Caco-2 (cell line): ENCODE data around the gene COX6A2. TPM values are rescaled to one million over a fixed set of nuclear protein-coding genes. Genes with fewer than 3 reads are reported as not detected.

ENCODE experiments used
- BruUV-seq: library from RNA; stranded (reverse); fragments of 400-500 nt; replicated peaks from 2 replicates; lab custom pipeline; 2021; lab: Mats Ljungman, UMichigan
- CTCF ChIA-PET: fragments of 300-600 bp; sonication (Branson Sonifier 250); formaldehyde crosslinking; loops from one replicate; lab custom pipeline; 2022; ENCODE audit warnings: antibody characterized with exemption; lab: Charles Lee
- POLR2A ChIA-PET: fragments of 300-600 bp; sonication (Branson Sonifier 250); formaldehyde crosslinking; loops from one replicate; lab custom pipeline; 2022; ENCODE audit warnings: antibody characterized with exemption; lab: Charles Lee
- DNase-seq, 2 experiments: peaks; one replicate each; pipeline versions ENCODE4 v3.0.0 to v3.0.0-alpha.2; 2020 to 2022
- H3K27me3 ChIP-seq: replicated peaks from 2 replicates; pipeline ENCODE4 v1.6.0; 2011; ENCODE audit warnings: low read length; ENCODE audit not compliant: control insufficient read depth, insufficient read depth
- H3K36me3 ChIP-seq: 2 replicates; pipeline ENCODE4 v1.5.1; 2011; ENCODE audit warnings: low read length; ENCODE audit not compliant: control insufficient read depth, insufficient read depth
- H3K4me1 ChIP-seq: fragments of 250-450 bp; sonication (Bioruptor Pico); 2 replicates; pipeline ENCODE4 v1.5.1; 2020; ENCODE audit warnings: mild to moderate bottlenecking
- H3K4me3 ChIP-seq: 2 replicates; pipeline ENCODE4 v1.5.1; 2011; ENCODE audit warnings: low read depth, mild to moderate bottlenecking, control low read depth, low read length
- H3K9me3 ChIP-seq: fragments of 250-450 bp; sonication (Bioruptor Pico); 2 replicates; pipeline ENCODE4 v1.5.1; 2020; ENCODE audit warnings: mild to moderate bottlenecking, moderate library complexity
- H3K27ac Mint-ChIP-seq: one replicate; pipeline ENCODE4 v1.8.0; 2022; ENCODE audit warnings: mixed read lengths; ENCODE audit not compliant: unreplicated experiment
- H3K27me3 Mint-ChIP-seq: one replicate; pipeline ENCODE4 v1.8.0; 2022; ENCODE audit warnings: mixed read lengths; ENCODE audit not compliant: insufficient read depth, unreplicated experiment
- H3K36me3 Mint-ChIP-seq: one replicate; pipeline ENCODE4 v1.8.0; 2022; ENCODE audit warnings: mild to moderate bottlenecking, mixed read lengths; ENCODE audit not compliant: insufficient read depth, unreplicated experiment
- H3K4me1 Mint-ChIP-seq: one replicate; pipeline ENCODE4 v1.8.0; 2022; ENCODE audit warnings: low read depth, mixed read lengths; ENCODE audit not compliant: unreplicated experiment
- H3K4me3 Mint-ChIP-seq: one replicate; pipeline ENCODE4 v1.8.0; 2022; ENCODE audit warnings: mild to moderate bottlenecking, moderate library complexity, mixed read lengths; ENCODE audit not compliant: unreplicated experiment
- H3K9me3 Mint-ChIP-seq: one replicate; pipeline ENCODE4 v1.8.0; 2022; ENCODE audit warnings: mixed read lengths; ENCODE audit not compliant: unreplicated experiment
- CTCF ChIP-seq, 2 experiments: fragments of 200-600 bp in 1 of 2; IDR thresholded peaks; 1 replicate in 1 of 2; 2 replicates in 1 of 2; pipeline versions ENCODE4 v1.5.1 to v1.8.0; 2011 to 2022; ENCODE audit warnings: antibody characterized with exemption in 1 of 2, control low read depth in 1 of 2, inconsistent platforms in 1 of 2, low read depth in 1 of 2, low read length in 1 of 2, mild to moderate bottlenecking in 1 of 2, moderate library complexity in 1 of 2; ENCODE audit not compliant: insufficient read depth in 1 of 2, severe bottlenecking in 1 of 2, unreplicated experiment in 1 of 2
- intact Hi-C: fragments of 100-400 bp; cut with micrococcal nuclease; formaldehyde crosslinking; loops from one replicate; pipeline ENCODE4 v1.10.0; 2022; ENCODE audit not compliant: unreplicated experiment
- total RNA-seq: library from RNA; stranded (reverse); gene quantifications from 2 replicates; pipeline ENCODE4 v1.2.3, GENCODE V29; 2022

Gene COX6A2
- total RNA-seq, 1 experiment from 2014 or later = not detected

GRCh38 chr16:31472709-31473203 is 44.6 kb upstream of the COX6A2 start:
- intact Hi-C loops = no loop called here
- POLR2A ChIA-PET = no interaction called here
- Histone ChIP-seq H3K9me3 (no peaks in the 10 kb centered on the region), H3K27me3 (no peaks in the 10 kb centered on the region), H3K36me3 (no peaks in the 10 kb centered on the region), H3K4me3 (peak overlapping the region; percentile 47; the same call in 1 of the 2 replicates), H3K4me1 (no peaks in the 10 kb centered on the region; the same call in 1 of the 2 replicates)
- H3K36me3 Mint-ChIP-seq = peaks cover 14% of the 10 kb centered on the region
- peak overlapping the region; percentile 96 for H3K4me3 Mint-ChIP-seq
- peak; percentile 69 to 75 for DNase-seq
- TF ChIP-seq CTCF (IDR thresholded peaks at IDR 0.05; ENCODE audit: insufficient read depth in 1 of 2, low read depth in 1 of 2, low read length in 1 of 2, severe bottlenecking in 1 of 2, unreplicated experiment in 1 of 2) = peak in 1 of 2 experiments; percentile 16
- H3K9me3 Mint-ChIP-seq = no peaks in the 10 kb centered on the region
- no TSS peak for BruUV-seq
- H3K27me3 Mint-ChIP-seq = no peaks in the 10 kb centered on the region
- H3K4me1 Mint-ChIP-seq = peaks cover 24% of the 10 kb centered on the region
- H3K27ac Mint-ChIP-seq = peak overlapping the region; percentile 57
- CTCF ChIA-PET = interaction anchor here (1.0 kb wide), 1 partner anchor 21 kb away, joined by 3 read pairs; no protein-coding TSS in a partner anchor

- Histone ChIP-seq H3K36me3 (no peaks in the 10 kb centered on the region), H3K4me3 (peak within 1 kb of the TSS; percentile 47), H3K9me3 (no peaks in the 10 kb centered on the region), H3K27me3 (no peaks in the 10 kb centered on the region), H3K4me1 (no peaks in the 10 kb centered on the region; the same call in 1 of the 2 replicates)
- Mint-ChIP-seq H3K4me1 (peaks cover 24% of the 10 kb centered on the region), H3K36me3 (peaks cover 8% of the 10 kb centered on the region), H3K4me3 (peak within 1 kb of the TSS; percentile 96), H3K27ac (peak within 1 kb of the TSS; percentile 57), H3K9me3 (no peaks in the 10 kb centered on the region), H3K27me3 (no peaks in the 10 kb centered on the region)
- no peak for TF ChIP-seq CTCF (IDR thresholded peaks at IDR 0.05; ENCODE audit: insufficient read depth in 1 of 2, low read depth in 1 of 2, low read length in 1 of 2, severe bottlenecking in 1 of 2, unreplicated experiment in 1 of 2)
- ChIA-PET POLR2A (interaction anchor here (1.3 kb wide), 1 partner anchor 12 kb away, joined by 17 read pairs; no protein-coding TSS in a partner anchor), CTCF (interaction anchor here (0.6 to 1.0 kb wide), 2 partner anchors 21 to 29 kb away, joined by 3 read pairs; no protein-coding TSS in a partner anchor)
- DNase-seq = peak in 1 of 2 experiments; percentile 21
- intact Hi-C loops = no loop called here
- BruUV-seq = no TSS peak
Measured at GRCh38 chr16:31471875-31472708, 43.9 kb upstream of the COX6A2 start, which contains the start of gene TGFB1I1. Gene TGFB1I1 (plus strand): TSS chr16:31472152. CDS start chr16:31472189, 37 bp downstream.

GRCh38 chr16:31471241-31471874 is 43.2 kb upstream of the COX6A2 start:
- peaks cover 22% of the 10 kb centered on the region for H3K4me1 Mint-ChIP-seq
- H3K27me3 Mint-ChIP-seq = no peaks in the 10 kb centered on the region
- H3K27ac Mint-ChIP-seq = no peak overlapping the region
- H3K9me3 Mint-ChIP-seq = no peaks in the 10 kb centered on the region
- CTCF ChIA-PET = interaction anchor here (0.6 kb wide), 1 partner anchor 30 kb away, joined by 3 read pairs; no protein-coding TSS in a partner anchor
- Histone ChIP-seq H3K27me3 (no peaks in the 10 kb centered on the region), H3K4me3 (peak overlapping the region; percentile 47), H3K36me3 (no peaks in the 10 kb centered on the region), H3K9me3 (no peaks in the 10 kb centered on the region), H3K4me1 (no peaks in the 10 kb centered on the region; the same call in 1 of the 2 replicates)
- intact Hi-C loops = no loop called here
- no TSS peak for BruUV-seq
- H3K36me3 Mint-ChIP-seq = peaks cover 8% of the 10 kb centered on the region
- DNase-seq = no peak
- POLR2A ChIA-PET = interaction anchor here (1.3 kb wide), 1 partner anchor 12 kb away, joined by 17 read pairs; no protein-coding TSS in a partner anchor
- H3K4me3 Mint-ChIP-seq = peak overlapping the region; percentile 96
- no peak for TF ChIP-seq CTCF (IDR thresholded peaks at IDR 0.05; ENCODE audit: insufficient read depth in 1 of 2, low read depth in 1 of 2, low read length in 1 of 2, severe bottlenecking in 1 of 2, unreplicated experiment in 1 of 2)
